ENCODE measurements around the gene PFAS.

PFAS gene

GRCh38 chr17:8300627-8301242 lies 51.6 kb downstream of the PFAS start:
- peak; percentile 69 for DNase-seq

GRCh38 chr17:8310601-8311123 lies 61.6 kb downstream of the PFAS start:
- DNase-seq = no peak

- DNase-seq = no peak
Observed at GRCh38 chr17:8311131-8311790, 62.2 kb downstream of the PFAS start.

GRCh38 chr17:8312251-8312650 lies 63.2 kb downstream of the PFAS start:
- no peak for DNase-seq

GRCh38 chr17:8312726-8313600 lies 63.9 kb downstream of the PFAS start:
- no peak for DNase-seq

GRCh38 chr17:8314797-8315763 lies 66.0 kb downstream of the PFAS start:
- no peak for DNase-seq

GRCh38 chr17:8315764-8316217 lies 66.7 kb downstream of the PFAS start:
- no peak for DNase-seq

- no peak for DNase-seq
Observed at GRCh38 chr17:8318010-8318935, 69.2 kb downstream of the PFAS start.
